Measurements from ENCODE around the gene MCTP1. TPM values are rescaled to one million over a fixed set of nuclear protein-coding genes. Genes with fewer than 3 reads are reported as not detected.

MCTP1 gene
- total and polyA plus RNA-seq, 2 of the 8 experiments (the other 6 are each of a cell fraction or from before 2014, with no cell fraction given) = 0.56 to 3.4 TPM

GRCh38 chr5:94890907-94891306, 394.0 kb downstream of the MCTP1 start:
- no peak overlapping the region for H2BK12ac ChIP-seq (ENCODE audit: low read depth, low read length)
- H3K14ac ChIP-seq (ENCODE audit: insufficient read length) = no peak overlapping the region
- H2BK20ac ChIP-seq (ENCODE audit: low read length) = no peak overlapping the region
- FAIRE-seq (no peak), DNase-seq (ENCODE audit: low read depth in 1 of 2, low spot score in 2 of 2) (no peak)
- H3K36me3 ChIP-seq (ENCODE audit: control insufficient read depth in 2 of 4, insufficient read depth in 4 of 4, low read length in 3 of 4) = no peaks in the 10 kb centered on the region
- no peak overlapping the region for H3K18ac ChIP-seq (ENCODE audit: extremely low read depth, low read length)
- no peak overlapping the region for H3K4ac ChIP-seq (replicated peaks; ENCODE audit: insufficient read length, low read depth, low read length)
- no peaks in the 10 kb centered on the region for H3K79me2 ChIP-seq (ENCODE audit: control insufficient read depth in 1 of 2, insufficient read depth in 2 of 2, low read length in 2 of 2)
- no peak overlapping the region for H3K4me2 ChIP-seq (ENCODE audit: insufficient read depth in 1 of 2, low read depth in 2 of 2, low read length in 2 of 2)
- H2AFZ ChIP-seq (ENCODE audit: low read length) = no peak overlapping the region
- H3K4me1 ChIP-seq (replicated peaks in 1 of 4; ENCODE audit: control insufficient read depth in 3 of 4, insufficient read depth in 4 of 4, low read length in 3 of 4) = no peaks in the 10 kb centered on the region
- no peak overlapping the region for H3K23ac ChIP-seq (ENCODE audit: insufficient read length)
- H2AK5ac ChIP-seq (ENCODE audit: low read depth, low read length) = no peak overlapping the region
- H3K9me3 ChIP-seq (ENCODE audit: insufficient read depth in 2 of 2, low read depth in 1 of 2, low read length in 1 of 2) = no peaks in the 10 kb centered on the region
- no peak overlapping the region for H3K9ac ChIP-seq (replicated peaks in 1 of 4; ENCODE audit: extremely low read depth in 1 of 4, low read depth in 3 of 4, low read length in 3 of 4)
- H4K8ac ChIP-seq (ENCODE audit: extremely low read depth, insufficient read depth, low read length) = no peak overlapping the region
- no peak overlapping the region for H2BK5ac ChIP-seq (ENCODE audit: low read depth, low read length)
- no peaks in the 10 kb centered on the region; the same call in 1 of the 2 replicates for H3K23me2 ChIP-seq (ENCODE audit: low read depth, low read length)
- no peaks in the 10 kb centered on the region for H3K79me1 ChIP-seq (ENCODE audit: low read depth, low read length)
- no peak overlapping the region for H3K56ac ChIP-seq (replicated peaks; ENCODE audit: insufficient read length, low read depth, low read length)
- CTCF ChIA-PET (ENCODE audit: partially characterized antibody) = no interaction called here
- no peaks in the 10 kb centered on the region for H3K27me3 ChIP-seq (replicated peaks in 1 of 4; ENCODE audit: control insufficient read depth in 3 of 4, extremely low read depth in 1 of 4, insufficient read depth in 3 of 4, low read length in 3 of 4)
- H2BK15ac ChIP-seq (ENCODE audit: low read length) = no peak overlapping the region
- H3K4me3 ChIP-seq (ENCODE audit: extremely low read depth in 1 of 4, insufficient read depth in 2 of 4, low read depth in 3 of 4, low read length in 4 of 4) = no peak overlapping the region
- no peak overlapping the region for H2BK120ac ChIP-seq (replicated peaks; ENCODE audit: low read depth, low read length)
- H4K20me1 ChIP-seq (replicated peaks in 1 of 2; ENCODE audit: control insufficient read depth in 1 of 2, insufficient read depth in 2 of 2, low read length in 2 of 2) = no peaks in the 10 kb centered on the region
- H4K91ac ChIP-seq (replicated peaks; ENCODE audit: insufficient read length, low read length) = no peak overlapping the region
- no peak overlapping the region for H4K5ac ChIP-seq (ENCODE audit: insufficient read length, low read depth, low read length)
- H3K27ac ChIP-seq (ENCODE audit: low read depth, low read length) = no peak overlapping the region
- TF ChIP-seq SP2 (IDR thresholded peaks at IDR 0.05; ENCODE audit: low read length) = no peak
- no peak for TF ChIP-seq RBBP5 (IDR thresholded peaks at IDR 0.05; ENCODE audit: borderline replicate concordance, low read depth, low read length)
- TF ChIP-seq SP1 (IDR thresholded peaks at IDR 0.05; ENCODE audit: low read depth, low read length) = no peak
- TF ChIP-seq HDAC6 (IDR thresholded peaks at IDR 0.05; ENCODE audit: low read depth, low read length) = no peak
- POLR2A ChIA-PET (ENCODE audit: partially characterized antibody) = no interaction called here
- WGBS, 2 experiments (ENCODE audit: extremely low coverage in 1 of 2, insufficient coverage in 1 of 2, insufficient read length in 1 of 2, insufficient replicate concordance in 2 of 2, low coverage in 1 of 2, low lambda C conversion rate in 2 of 2, missing lambda C conversion rate in 1 of 2) = 92% methylated on average over 4 of the region's 4 CpGs; no CpG with 5 or more reads in 1 of the 2 experiments

All from H1 (cell line).